MG63 (cell line): Measurements from ENCODE around the gene ADGRB3. TPM values are rescaled to one million over a fixed set of nuclear protein-coding genes. Genes with fewer than 3 reads are reported as not detected.
"Not testable (repeated sequence)": the region's sequence is repeated elsewhere in the genome, so short reads cannot be mapped to it uniquely, and the experiment has no call there.

Experiments used
- DNase-seq: peaks from one replicate; pipeline ENCODE4 v3.0.0-alpha.2; 2020
- H3K27me3 ChIP-seq: fragments of 250-450 bp; sonication (Bioruptor Pico); 2 replicates; pipeline ENCODE4 v1.5.1; 2020; ENCODE audit warnings: mild to moderate bottlenecking, moderate library complexity
- H3K36me3 ChIP-seq: fragments of 250-450 bp; sonication (Bioruptor Pico); 2 replicates; pipeline ENCODE4 v1.5.1; 2020; ENCODE audit warnings: mild to moderate bottlenecking, moderate library complexity
- H3K4me3 ChIP-seq: fragments of 250-450 bp; sonication (Bioruptor Pico); 2 replicates; pipeline ENCODE4 v1.5.1; 2020; ENCODE audit warnings: mild to moderate bottlenecking, moderate library complexity
- H3K9me3 ChIP-seq: fragments of 250-450 bp; sonication (Bioruptor Pico); 2 replicates; pipeline ENCODE4 v1.5.1; 2020; ENCODE audit warnings: mild to moderate bottlenecking, moderate library complexity
- total RNA-seq: library from RNA; depleted of rRNA; stranded (reverse); fragments of >200 nt; shearing (Covaris generic); gene quantifications from 2 replicates; pipeline ENCODE4 v1.2.3, GENCODE V29; 2014; ENCODE audit warnings: low replicate concordance

The ADGRB3 gene
- total RNA-seq, 1 experiment from 2014 or later = not detected

DNA sequence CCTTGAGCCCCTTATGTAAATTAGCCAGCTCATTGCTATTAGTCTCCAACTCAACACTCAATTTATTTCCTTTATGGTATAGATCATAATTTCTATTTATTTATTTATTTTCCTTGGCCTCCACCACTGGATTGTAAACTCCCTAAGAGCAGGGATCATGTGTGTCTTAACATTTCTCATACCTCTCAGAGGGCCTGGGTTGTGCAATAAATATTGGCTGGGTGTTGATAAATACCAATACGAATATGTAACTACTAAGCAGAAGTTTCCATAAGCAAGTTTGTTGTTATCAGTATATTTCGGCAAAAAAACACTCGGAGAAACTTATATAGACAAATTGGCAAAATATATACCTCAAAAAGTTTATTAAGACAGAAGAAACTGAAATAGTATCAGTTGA, 257.4 kb downstream of the ADGRB3 start:
- Histone ChIP-seq H3K36me3 (no peaks in the 10 kb centered on the region), H3K27me3 (no peaks in the 10 kb centered on the region), H3K9me3 (no peaks in the 10 kb centered on the region), H3K4me3 (no peak overlapping the region)
- no peak for DNase-seq

GRCh38 chr6:68895929-68896328, 260.8 kb downstream of the ADGRB3 start:
- no peak for DNase-seq
- Histone ChIP-seq H3K36me3 (no peaks in the 10 kb centered on the region), H3K9me3 (no peaks in the 10 kb centered on the region), H3K4me3 (no peak overlapping the region), H3K27me3 (no peaks in the 10 kb centered on the region)

DNA sequence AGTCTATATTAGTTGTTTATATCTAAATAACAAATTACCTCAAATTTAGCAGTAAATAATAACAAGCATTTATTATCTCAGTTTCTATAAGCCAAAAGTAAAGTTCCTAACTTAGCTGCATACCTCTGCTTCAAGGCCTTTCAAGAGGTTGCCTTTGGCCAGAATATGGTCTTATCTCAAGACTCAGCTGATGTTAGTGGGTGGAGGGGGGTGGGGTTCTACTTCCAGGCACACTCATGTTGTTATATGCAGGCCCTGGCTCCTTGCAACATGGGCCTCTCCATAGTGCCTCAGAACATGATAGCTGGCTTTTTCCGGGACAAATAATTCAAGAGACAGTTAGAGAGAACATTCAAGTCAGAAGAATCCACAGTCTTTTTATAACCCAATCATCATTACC, 266.0 kb downstream of the ADGRB3 start:
- H3K4me3 ChIP-seq = no peak overlapping the region
- DNase-seq = no peak
- no peaks in the 10 kb centered on the region for H3K27me3 ChIP-seq
- no peaks in the 10 kb centered on the region for H3K36me3 ChIP-seq
- H3K9me3 ChIP-seq = no peaks in the 10 kb centered on the region

DNA sequence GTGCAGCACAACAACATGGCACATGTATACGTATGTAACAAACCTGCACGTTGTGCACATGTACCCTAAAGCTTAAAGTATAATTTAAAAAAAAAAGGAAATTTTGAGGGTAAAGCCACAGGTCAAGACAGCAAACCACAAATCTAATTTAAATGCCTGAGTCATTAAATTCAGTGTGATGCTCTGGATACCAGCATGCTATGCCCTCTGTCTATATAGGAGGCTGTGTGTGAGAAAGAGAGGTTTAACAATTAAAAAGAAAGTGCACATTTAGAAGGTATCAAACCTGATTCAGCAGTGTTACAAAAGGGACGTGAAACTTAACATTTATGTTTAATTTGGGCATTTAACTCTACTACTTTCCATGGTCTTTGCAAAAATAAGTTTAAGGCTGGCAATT, 276.3 kb downstream of the ADGRB3 start:
- H3K36me3 ChIP-seq = no peaks in the 10 kb centered on the region
- no peaks in the 10 kb centered on the region for H3K9me3 ChIP-seq
- H3K27me3 ChIP-seq = no peaks in the 10 kb centered on the region
- DNase-seq = no peak
- H3K4me3 ChIP-seq = no peak overlapping the region

DNA sequence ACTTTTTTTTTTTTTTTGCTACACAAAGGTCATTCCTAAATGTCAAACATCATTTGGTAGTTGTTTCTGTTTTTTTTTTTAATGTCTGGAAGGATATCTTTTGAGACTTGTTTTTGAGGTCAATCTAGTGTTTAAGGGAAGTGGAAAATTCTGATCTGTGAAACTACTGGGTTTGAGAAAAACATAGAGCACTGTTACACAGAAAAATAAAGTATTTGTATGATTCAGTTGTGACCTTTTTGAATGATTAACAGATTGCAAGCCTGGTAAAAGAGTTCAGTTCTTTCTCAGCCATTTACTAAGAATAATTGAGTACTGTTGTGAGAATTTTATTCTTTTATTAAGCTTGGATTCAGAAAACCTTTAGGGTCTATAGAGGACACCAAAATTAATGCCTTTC, 276.7 kb downstream of the ADGRB3 start:
- Histone ChIP-seq H3K27me3 (no peaks in the 10 kb centered on the region), H3K36me3 (no peaks in the 10 kb centered on the region)

GRCh38 chr6:68912805-68913204, 277.7 kb downstream of the ADGRB3 start:
- H3K27me3 ChIP-seq, H3K4me3 ChIP-seq, H3K9me3 ChIP-seq, H3K36me3 ChIP-seq, DNase-seq: not testable (repeated sequence)

More for the DNA sequence above, 276.7 kb downstream of the ADGRB3 start:
- DNase-seq = no peak
- Histone ChIP-seq H3K9me3 (no peaks in the 10 kb centered on the region), H3K4me3 (no peak overlapping the region)

DNA sequence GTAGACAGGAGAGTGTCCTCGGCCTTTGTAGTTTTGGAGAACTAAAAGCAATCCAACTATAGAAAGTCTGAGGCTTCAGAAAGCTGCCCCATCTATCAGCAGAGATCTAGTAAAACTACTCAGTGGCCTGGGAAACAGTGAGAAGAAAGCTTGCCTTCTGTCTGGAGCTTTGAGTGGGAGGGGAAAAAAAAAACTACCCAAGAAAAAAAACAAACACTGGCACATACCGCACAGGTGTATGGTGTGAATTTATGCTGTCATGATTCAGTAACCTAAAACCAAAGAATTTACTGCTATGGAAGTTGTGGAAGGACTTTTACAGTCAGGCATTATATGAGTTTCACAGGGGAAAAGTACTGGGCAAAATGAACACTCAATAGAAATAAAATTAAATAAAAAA, 280.5 kb downstream of the ADGRB3 start:
- DNase-seq = no peak
- Histone ChIP-seq H3K9me3 (no peaks in the 10 kb centered on the region), H3K4me3 (no peak overlapping the region), H3K27me3 (no peaks in the 10 kb centered on the region), H3K36me3 (no peaks in the 10 kb centered on the region)

GRCh38 chr6:68919537-68919936, 284.5 kb downstream of the ADGRB3 start:
- DNase-seq = no peak
- Histone ChIP-seq H3K27me3 (no peaks in the 10 kb centered on the region), H3K36me3 (no peaks in the 10 kb centered on the region), H3K9me3 (no peaks in the 10 kb centered on the region), H3K4me3 (no peak overlapping the region)

DNA sequence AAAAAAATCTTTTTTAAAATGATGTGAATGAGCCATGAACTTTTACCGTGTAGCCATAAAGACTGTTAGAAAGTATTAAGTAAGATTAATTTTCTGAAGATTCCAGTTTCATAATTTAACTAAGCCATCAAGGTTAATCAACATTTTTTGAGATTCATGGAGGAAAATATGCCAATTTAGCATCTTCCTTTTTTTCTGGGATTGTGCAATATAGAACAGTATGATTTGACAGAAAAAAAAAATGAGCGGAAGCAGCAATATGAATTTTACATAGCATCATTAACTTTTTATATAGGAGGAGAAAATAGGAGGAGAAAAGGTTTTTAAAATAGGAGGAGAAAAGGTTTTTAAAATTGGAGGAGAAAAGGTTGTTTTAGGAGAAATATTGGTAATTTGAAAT, 306.3 kb downstream of the ADGRB3 start:
- DNase-seq = no peak
- H3K36me3 ChIP-seq = no peaks in the 10 kb centered on the region
- no peaks in the 10 kb centered on the region for H3K27me3 ChIP-seq
- H3K9me3 ChIP-seq = no peaks in the 10 kb centered on the region
- no peak overlapping the region for H3K4me3 ChIP-seq

DNA sequence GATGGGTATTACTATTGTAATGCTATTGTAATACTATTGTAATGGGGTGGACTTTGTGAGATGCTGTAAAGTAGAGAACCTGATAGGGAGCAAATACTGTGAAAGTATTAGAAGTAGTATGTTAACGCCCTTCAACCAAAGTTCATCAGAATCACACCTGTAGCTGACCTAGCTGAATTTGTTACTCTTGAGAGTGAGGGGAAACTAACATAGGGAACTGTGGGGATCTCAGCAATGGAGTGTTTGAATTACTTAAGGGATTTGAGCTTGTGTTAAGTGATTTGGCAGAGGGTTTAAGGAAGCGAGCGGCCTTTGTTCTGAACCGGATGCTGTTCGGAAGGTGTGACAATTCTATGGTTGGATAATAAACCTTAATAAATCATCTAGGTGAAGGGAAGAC, 312.6 kb downstream of the ADGRB3 start:
- H3K9me3 ChIP-seq = no peaks in the 10 kb centered on the region
- H3K36me3 ChIP-seq = no peaks in the 10 kb centered on the region
- H3K27me3 ChIP-seq = no peaks in the 10 kb centered on the region
- no peak overlapping the region for H3K4me3 ChIP-seq
- DNase-seq = no peak

- DNase-seq = no peak
- Histone ChIP-seq H3K9me3 (no peaks in the 10 kb centered on the region), H3K4me3 (no peak overlapping the region), H3K36me3 (no peaks in the 10 kb centered on the region), H3K27me3 (no peaks in the 10 kb centered on the region)
Observed at GRCh38 chr6:68951270-68951669, 316.2 kb downstream of the ADGRB3 start.

DNA sequence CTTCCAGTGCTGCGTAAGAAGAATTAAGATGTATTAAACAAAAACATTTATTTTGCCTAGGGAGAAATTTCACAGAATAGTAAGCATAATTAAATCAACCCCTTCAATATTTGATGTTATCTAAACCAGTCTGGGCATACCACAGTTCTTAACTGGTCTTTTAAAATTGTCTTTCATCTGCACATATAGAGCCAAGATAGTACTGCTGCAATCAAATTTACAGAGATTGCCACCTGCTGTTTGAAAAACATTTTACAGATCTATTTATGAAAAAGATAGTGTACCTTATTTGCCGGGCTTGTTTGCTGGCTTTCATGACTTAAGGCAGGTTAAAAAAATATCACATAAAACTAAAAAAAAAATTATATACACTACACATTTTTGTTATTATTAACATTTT, 323.2 kb downstream of the ADGRB3 start:
- no peaks in the 10 kb centered on the region for H3K36me3 ChIP-seq
- no peak overlapping the region for H3K4me3 ChIP-seq
- DNase-seq = no peak
- H3K27me3 ChIP-seq = no peaks in the 10 kb centered on the region
- no peaks in the 10 kb centered on the region for H3K9me3 ChIP-seq

GRCh38 chr6:68967549-68968300, 332.6 kb downstream of the ADGRB3 start:
- H3K4me3 ChIP-seq = no peak overlapping the region
- H3K27me3 ChIP-seq = no peaks in the 10 kb centered on the region
- H3K9me3 ChIP-seq = no peaks in the 10 kb centered on the region
- H3K36me3 ChIP-seq = no peaks in the 10 kb centered on the region
- DNase-seq = peak; percentile 24

DNA sequence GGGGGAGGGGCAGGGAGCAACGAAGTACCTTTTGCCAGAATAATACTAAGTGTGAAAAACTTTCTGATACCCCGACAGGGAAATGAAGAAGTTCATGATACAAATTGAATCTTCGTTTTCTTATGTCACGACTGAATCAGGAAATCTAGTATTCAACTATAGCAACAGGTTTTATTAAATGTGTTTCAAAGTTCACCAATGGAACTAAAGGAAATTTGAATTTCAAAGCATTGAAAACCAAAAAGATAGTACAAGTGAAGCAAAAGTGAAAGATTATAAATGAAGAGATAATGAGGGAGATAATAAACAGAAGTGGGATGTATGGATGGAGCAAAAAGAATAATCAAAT, 333.2 kb downstream of the ADGRB3 start:
- DNase-seq = no peak
- Histone ChIP-seq H3K27me3 (no peaks in the 10 kb centered on the region), H3K9me3 (no peaks in the 10 kb centered on the region), H3K4me3 (no peak overlapping the region), H3K36me3 (no peaks in the 10 kb centered on the region)

DNA sequence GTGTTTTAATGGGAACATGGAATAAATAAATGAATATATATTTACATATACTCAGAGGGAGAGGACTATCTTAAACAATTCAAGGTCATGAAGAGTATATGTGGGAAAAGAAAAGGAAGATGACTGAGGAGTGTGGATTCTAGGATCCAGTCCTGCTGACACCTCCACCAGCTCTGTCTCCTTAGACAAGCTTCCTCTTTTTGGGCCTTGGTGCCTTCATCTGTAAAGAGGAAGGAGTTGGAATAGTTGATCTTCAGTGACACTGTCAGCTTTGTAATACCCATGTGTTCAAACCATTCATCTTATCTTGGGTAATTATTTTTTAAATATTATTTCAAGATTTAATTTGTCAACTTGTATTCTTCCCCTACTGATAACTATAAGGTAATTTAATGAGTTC, 338.0 kb downstream of the ADGRB3 start:
- DNase-seq = no peak
- Histone ChIP-seq H3K4me3 (no peak overlapping the region), H3K9me3 (no peaks in the 10 kb centered on the region), H3K36me3 (no peaks in the 10 kb centered on the region), H3K27me3 (no peaks in the 10 kb centered on the region)

DNA sequence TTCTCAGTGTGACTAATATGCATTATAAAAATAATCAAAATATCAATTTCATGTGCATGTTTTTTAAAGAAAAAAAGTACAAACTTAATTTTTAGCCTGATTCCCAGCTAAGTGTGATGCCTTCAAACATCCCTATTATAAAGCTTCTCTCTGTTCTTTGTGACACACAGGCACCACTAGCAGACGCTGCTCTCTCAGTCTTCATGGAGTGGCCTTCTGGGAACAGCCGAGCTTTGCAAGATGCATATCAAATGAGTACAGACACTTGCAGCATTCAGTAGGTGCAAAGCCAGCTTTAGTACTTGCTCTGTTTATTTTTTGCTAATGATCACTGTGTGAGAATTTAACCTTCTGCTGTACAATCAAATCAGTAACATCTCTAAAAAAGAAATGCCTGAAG, 340.0 kb downstream of the ADGRB3 start:
- Histone ChIP-seq H3K4me3 (no peak overlapping the region), H3K27me3 (no peaks in the 10 kb centered on the region), H3K9me3 (no peaks in the 10 kb centered on the region), H3K36me3 (no peaks in the 10 kb centered on the region)
- DNase-seq = no peak

GRCh38 chr6:68975816-68976215, 340.7 kb downstream of the ADGRB3 start:
- no peaks in the 10 kb centered on the region for H3K36me3 ChIP-seq

DNA sequence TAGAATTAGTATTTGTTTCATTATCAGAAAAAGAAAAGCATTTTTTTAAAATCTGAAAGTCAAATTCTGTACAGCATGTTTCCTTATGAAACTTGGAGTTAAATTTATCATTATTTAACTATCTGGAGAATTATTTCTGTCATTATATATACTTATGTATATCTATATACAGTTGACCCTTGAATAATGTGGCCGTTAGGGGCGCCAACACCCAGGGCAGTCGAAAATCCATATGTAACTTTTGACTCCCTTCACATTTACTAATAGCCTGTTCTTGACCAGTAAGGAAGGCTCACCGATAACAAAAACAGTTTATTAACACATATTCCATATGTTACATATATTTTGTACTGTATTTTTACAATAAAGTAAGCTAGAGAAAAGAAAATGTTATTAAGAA, 341.2 kb downstream of the ADGRB3 start:
- Histone ChIP-seq H3K4me3 (no peak overlapping the region), H3K36me3 (no peaks in the 10 kb centered on the region), H3K9me3 (no peaks in the 10 kb centered on the region), H3K27me3 (no peaks in the 10 kb centered on the region)
- no peak for DNase-seq

More at GRCh38 chr6:68975816-68976215, 340.7 kb downstream of the ADGRB3 start:
- H3K27me3 ChIP-seq = no peaks in the 10 kb centered on the region
- no peak for DNase-seq
- no peak overlapping the region for H3K4me3 ChIP-seq
- H3K9me3 ChIP-seq = no peaks in the 10 kb centered on the region

- DNase-seq = no peak
- H3K36me3 ChIP-seq = no peaks in the 10 kb centered on the region
- no peaks in the 10 kb centered on the region for H3K9me3 ChIP-seq
- no peak overlapping the region for H3K4me3 ChIP-seq
- H3K27me3 ChIP-seq = no peaks in the 10 kb centered on the region
Observed at GRCh38 chr6:68978411-68978810, 343.3 kb downstream of the ADGRB3 start.
